ENCODE results near the gene TMCO1.
A peak's percentile ranks its signal among the peaks of the same experiment; 100 is the strongest.
"Not testable (repeated sequence)": the region's sequence is repeated elsewhere in the genome, so short reads cannot be mapped to it uniquely, and the experiment has no call there.

TMCO1 gene

DNA sequence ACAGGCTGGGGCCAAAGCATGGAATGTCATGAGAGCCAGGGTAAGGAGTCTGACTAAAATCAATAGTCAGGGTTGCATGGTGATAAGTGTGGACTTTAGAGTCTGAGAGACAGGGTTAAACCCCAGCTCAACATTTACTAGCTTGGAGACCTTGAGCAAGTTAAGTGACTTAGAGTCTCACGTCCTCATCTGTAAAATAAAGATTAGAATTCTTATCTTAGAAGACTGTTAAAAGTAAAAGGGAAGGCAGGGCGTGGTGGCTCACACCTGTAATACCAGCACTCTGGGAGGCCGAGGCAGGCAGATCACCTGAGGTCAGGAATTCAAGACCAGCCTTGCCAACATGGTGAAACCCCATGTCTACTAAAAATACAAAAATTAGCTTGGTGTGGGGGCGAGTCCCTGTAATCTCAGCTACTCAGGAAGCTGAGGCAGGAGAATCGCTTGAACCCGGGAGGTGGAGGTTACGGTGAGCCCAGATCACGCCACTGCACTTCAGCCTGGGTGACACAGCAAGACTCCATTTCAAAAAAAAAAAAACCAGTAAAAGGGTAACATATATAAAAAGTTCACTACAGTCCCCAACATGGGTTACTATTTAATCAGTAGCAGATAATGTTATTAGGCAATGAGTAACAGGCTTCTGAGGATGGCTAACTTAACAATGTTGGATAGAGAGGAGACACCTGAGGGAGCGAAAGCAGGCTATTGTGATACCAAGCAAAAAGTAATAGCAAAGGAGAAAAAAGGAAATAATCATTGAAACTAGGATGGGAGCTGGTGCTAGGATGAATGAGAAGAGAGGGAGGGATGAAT lies 20.8 kb downstream of the TMCO1 start:
- DNase-seq (ENCODE audit: low read depth): no peak

DNA sequence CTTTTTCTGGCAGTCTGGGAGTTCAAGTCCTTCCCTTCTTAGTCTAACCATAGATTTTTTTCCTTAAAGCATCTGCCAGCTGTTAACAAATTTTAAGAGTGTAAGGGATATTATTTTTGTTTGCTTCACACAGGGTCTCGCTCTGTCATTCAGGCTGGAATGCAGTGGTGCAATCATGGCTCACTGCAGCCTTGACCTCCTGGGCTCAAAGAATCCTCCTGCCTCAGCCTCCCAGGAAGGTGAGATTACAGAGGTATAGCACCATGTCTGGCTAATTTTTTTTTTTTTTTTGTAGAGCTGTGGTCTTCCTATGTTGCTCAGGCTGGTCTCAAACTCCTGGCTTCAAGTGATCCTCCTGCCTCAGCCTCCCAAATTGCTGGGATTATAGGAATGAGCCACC lies 23.8 kb downstream of the TMCO1 start:
- DNase-seq (ENCODE audit: low read depth): not testable (repeated sequence)

DNA sequence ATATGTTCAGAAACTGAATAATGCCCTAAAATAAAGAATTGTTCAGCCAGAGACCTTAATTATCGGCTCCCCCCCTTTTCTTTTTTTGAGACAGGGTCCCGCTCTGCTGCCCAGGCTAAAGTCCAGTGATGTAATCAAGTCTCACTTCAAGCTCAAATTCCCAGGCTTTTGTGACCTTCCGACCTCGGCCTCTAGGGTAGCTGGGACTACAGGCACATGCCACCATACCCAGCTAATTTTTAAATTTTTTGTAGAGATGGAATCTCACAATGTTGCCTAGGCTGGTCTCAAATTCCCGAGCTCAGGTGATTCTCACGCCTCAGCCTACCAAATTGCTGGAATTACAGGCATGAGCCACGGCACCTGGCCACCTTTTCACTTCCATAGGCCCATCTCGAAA lies 26.5 kb downstream of the TMCO1 start:
- DNase-seq (ENCODE audit: low read depth): no peak

GRCh38 chr1:165738794-165739193 lies 29.9 kb downstream of the TMCO1 start:
- no peak for DNase-seq (ENCODE audit: low read depth)

- peak; percentile 4 for DNase-seq (ENCODE audit: low read depth)
Observed at GRCh38 chr1:165737196-165737595, 31.5 kb downstream of the TMCO1 start.

- DNase-seq (ENCODE audit: low read depth): no peak
Observed at GRCh38 chr1:165734906-165735305, 33.8 kb downstream of the TMCO1 start.

DNA sequence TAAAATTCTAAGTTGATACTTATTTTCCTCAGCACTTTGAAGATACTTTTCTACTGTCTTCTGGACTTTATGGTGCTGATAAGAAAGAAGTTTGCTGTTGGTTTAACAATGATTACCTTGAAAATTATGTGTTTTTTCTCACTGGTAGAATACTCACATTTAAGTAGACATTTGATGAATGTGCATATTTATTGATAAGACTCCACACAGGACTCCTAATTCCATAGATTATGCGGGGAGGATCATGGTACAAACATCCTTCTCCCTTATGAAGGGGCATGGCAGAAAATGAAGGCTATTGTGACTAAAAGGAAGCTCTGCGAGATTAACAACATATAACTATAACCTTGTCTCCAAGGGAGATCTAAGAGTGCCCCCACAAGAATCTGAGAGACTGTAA lies 41.8 kb downstream of the TMCO1 start:
- DNase-seq (ENCODE audit: low read depth): no peak

- no peak for DNase-seq (ENCODE audit: low read depth)
Observed at GRCh38 chr1:165726169-165726568, 42.5 kb downstream of the TMCO1 start.

DNA sequence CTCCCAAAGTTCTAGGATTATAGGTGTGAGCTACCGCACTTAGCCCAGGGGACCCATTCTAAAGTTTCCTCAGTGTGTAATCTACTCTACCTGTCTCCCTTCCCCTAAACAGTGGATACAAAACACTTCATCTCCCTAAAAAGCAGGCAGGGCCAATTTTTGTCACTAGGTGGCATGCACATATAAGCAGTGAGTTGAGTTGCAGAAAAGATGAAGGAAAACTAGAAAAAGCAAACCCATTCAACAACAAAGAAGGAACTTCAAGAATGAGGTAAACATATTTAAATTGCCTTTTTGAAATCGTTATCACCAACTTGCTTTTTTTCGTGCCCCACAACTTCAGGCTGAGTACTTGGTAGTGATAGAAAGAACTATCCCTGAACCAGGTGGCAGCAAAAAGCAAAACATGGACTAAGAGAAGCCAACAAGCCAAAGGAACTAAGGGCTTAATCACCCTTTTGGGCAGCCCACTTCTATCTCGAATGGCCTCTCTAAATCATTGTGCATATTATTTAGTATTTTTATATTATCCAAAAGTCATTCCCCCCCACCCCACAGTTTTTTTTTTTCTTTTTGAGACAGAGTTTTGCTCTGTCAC lies 50.7 kb downstream of the TMCO1 start:
- DNase-seq (ENCODE audit: low read depth): peak; percentile 55

GRCh38 chr1:165716265-165717051 lies 52.2 kb downstream of the TMCO1 start:
- DNase-seq (ENCODE audit: low read depth): not testable (repeated sequence)

GRCh38 chr1:165712764-165713163 lies 55.9 kb downstream of the TMCO1 start:
- no peak for DNase-seq (ENCODE audit: low read depth)

GRCh38 chr1:165707984-165708706 lies 60.5 kb downstream of the TMCO1 start:
- no peak for DNase-seq (ENCODE audit: low read depth)

DNA sequence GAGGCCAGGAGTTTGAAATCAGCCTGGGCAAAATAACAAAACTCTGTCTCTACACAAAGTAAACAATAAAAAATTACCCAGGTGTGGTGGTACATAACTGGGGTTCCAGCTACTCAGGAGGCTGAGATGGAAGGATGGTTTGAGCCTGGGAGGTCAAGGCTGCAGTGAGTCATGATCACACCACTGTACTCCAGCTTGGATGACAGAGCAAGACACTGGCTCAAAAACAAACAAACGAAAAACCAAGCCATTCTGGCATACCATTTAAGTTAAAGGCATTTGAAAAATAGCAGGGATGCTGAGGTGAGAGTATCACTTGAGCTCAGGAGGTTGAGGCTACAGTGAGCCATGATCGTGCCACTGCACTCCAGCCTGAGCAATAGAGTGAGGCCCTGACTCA lies 65.0 kb downstream of the TMCO1 start:
- no peak for DNase-seq (ENCODE audit: low read depth)

- DNase-seq (ENCODE audit: low read depth): not testable (repeated sequence)
Observed at GRCh38 chr1:165701922-165702321, 66.7 kb downstream of the TMCO1 start.

GRCh38 chr1:165699577-165699976 lies 69.1 kb downstream of the TMCO1 start:
- no peak for DNase-seq (ENCODE audit: low read depth)

GRCh38 chr1:165698761-165699052 lies 70.0 kb downstream of the TMCO1 start:
- no peak for DNase-seq (ENCODE audit: low read depth)

DNA sequence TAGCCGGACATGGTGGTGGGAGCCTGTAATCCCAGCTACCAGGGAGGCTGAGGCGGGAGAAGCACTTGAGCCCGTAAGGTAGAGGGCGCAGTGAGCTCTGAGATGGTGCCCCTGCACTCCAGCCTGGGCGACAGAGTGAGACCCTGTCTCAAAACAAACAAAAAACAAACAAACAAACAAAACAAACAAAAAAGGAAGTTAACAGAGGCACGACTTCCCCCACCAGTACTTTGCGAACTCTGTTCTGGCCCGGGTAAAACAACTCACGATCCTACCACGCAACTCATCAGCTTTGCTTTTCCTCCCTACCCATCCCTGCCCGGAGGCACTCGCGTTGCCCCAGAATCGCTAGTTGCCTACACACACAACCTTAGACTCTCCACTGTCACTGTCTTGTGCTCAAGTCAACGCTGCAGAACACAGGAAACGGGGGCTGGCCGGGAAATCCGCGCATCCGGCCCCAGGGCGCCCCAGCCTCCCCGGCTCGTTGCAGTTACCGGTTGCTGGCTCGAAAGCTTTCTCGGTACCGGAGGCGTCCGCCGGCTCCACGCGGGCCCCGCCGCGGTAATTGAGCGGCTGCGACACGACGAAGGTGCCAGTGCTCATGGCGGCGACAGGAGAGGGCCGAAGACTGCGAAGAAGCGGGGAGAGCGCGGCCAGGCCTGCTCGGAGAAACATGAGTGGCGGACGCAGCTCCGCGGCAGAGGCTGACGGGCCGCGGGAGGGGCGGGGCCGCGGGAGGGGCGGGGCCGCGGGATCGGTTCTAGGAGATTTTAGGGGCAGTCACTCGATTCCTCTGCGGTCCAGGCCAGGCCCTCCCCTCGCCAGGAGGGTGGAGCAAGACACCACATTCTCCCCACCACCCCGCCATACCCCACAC lies 70.5 kb downstream of the TMCO1 start, which contains the start of gene ALDH9A1:
TSS of gene ALDH9A1 (minus strand) at position 682 of the 880 bp plus-strand sequence. CDS start at position 678, 4 bp downstream.
- DNase-seq (ENCODE audit: low read depth): peak; percentile 89

- no peak for DNase-seq (ENCODE audit: low read depth)
Observed at GRCh38 chr1:165697491-165697880, 71.2 kb downstream of the TMCO1 start.

- peak; percentile 97 for DNase-seq (ENCODE audit: low read depth)
Observed at GRCh38 chr1:165696625-165697100, 72.0 kb downstream of the TMCO1 start.

GRCh38 chr1:165695031-165695430 lies 73.6 kb downstream of the TMCO1 start:
- DNase-seq (ENCODE audit: low read depth): peak; percentile 40

DNA sequence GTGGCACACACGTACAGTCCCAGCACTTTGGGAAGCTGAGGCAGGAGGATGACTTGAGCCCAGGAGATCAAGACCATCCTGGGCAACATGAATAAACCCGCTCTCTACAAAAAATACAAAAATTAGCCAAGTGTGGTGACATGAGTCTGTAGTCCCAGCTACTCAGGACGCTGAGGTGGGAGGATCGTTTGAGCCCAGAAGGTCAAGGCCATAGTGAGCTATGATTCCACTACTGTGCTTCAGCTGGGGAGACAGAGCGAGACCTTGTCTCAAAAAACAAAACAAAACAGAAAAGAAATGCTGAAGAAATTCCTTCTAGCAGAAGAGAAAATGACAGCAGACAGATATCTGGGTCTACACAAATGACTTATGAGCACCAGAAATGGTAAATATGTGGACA lies 80.6 kb downstream of the TMCO1 start:
- no peak for DNase-seq (ENCODE audit: low read depth)
